ENCODE measurements around the gene DCAF7. TPM values are rescaled to one million over a fixed set of nuclear protein-coding genes. Genes with fewer than 3 reads are reported as not detected.

The DCAF7 gene
- total RNA-seq, 2 donors from 2014 or later = 29.2 to 29.5 TPM

DNA sequence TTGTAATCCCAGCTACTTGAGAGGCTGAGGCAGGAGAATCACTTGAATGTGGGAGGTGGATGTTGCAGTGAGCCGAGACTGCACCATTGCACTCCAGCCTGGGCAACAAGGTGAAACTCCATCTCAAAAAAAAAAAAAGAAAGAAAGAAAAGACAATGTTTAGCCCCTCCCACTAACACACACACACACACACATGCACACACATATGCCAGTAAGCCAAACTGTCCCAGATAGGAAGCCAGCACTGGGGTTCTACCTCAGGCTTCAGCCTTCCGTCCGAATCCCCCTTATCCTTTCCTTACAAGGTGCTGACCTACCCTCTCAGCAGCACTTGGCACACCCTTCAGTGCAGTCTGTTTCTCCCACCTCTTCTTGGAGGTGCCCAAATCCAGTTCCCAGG is 35.8 kb upstream of the DCAF7 start:
- ATAC-seq (ENCODE audit: insufficient number of reproducible peaks, low FRiP score, low read depth) = no peak
- Histone ChIP-seq H3K36me3 (no peaks in the 10 kb centered on the region), H3K27me3 (replicated peaks; ENCODE audit: insufficient read depth) (no peaks in the 10 kb centered on the region), H3K9me3 (no peaks in the 10 kb centered on the region), H3K27ac (no peak overlapping the region), H3K4me3 (no peak overlapping the region), H3K4me1 (ENCODE audit: control insufficient read depth in 1 of 2, low read depth in 2 of 2) (no peaks in the 10 kb centered on the region)
- no peak for DNase-seq (ENCODE audit: low spot score)
- TF ChIP-seq, protein P1, sequence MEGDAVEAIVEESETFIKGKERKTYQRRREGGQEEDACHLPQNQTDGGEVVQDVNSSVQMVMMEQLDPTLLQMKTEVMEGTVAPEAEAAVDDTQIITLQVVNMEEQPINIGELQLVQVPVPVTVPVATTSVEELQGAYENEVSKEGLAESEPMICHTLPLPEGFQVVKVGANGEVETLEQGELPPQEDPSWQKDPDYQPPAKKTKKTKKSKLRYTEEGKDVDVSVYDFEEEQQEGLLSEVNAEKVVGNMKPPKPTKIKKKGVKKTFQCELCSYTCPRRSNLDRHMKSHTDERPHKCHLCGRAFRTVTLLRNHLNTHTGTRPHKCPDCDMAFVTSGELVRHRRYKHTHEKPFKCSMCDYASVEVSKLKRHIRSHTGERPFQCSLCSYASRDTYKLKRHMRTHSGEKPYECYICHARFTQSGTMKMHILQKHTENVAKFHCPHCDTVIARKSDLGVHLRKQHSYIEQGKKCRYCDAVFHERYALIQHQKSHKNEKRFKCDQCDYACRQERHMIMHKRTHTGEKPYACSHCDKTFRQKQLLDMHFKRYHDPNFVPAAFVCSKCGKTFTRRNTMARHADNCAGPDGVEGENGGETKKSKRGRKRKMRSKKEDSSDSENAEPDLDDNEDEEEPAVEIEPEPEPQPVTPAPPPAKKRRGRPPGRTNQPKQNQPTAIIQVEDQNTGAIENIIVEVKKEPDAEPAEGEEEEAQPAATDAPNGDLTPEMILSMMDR (IDR thresholded peaks at IDR 0.05) = no peak

DNA sequence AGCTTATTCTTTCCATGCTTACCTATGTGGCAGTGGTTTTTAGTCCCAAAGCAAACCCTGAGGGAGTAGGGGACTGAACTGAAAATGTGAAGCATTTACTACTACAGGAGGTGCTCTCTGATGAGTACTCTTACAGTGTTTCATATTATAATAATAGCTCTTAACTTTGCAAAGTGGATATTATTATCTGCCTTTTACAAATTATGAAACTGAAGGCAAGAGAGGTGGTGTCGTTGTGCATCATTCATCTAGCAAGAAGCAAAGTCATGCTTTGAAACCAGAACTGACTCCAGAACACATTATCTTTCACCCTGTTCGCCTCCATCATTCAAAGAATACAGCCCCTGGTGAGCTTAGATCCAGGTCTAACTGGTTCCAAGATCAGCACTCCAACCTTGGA is 35.3 kb upstream of the DCAF7 start:
- H3K9me3 ChIP-seq = no peaks in the 10 kb centered on the region
- no peak for ATAC-seq (ENCODE audit: insufficient number of reproducible peaks, low FRiP score, low read depth)
- DNase-seq (ENCODE audit: low spot score) = no peak
- H3K27me3 ChIP-seq (replicated peaks; ENCODE audit: insufficient read depth) = no peaks in the 10 kb centered on the region
- H3K4me3 ChIP-seq = no peak overlapping the region
- TF ChIP-seq, protein P1 (IDR thresholded peaks at IDR 0.05) = no peak
- no peaks in the 10 kb centered on the region for H3K4me1 ChIP-seq (ENCODE audit: control insufficient read depth in 1 of 2, low read depth in 2 of 2)
- no peaks in the 10 kb centered on the region for H3K36me3 ChIP-seq
- no peak overlapping the region for H3K27ac ChIP-seq

DNA sequence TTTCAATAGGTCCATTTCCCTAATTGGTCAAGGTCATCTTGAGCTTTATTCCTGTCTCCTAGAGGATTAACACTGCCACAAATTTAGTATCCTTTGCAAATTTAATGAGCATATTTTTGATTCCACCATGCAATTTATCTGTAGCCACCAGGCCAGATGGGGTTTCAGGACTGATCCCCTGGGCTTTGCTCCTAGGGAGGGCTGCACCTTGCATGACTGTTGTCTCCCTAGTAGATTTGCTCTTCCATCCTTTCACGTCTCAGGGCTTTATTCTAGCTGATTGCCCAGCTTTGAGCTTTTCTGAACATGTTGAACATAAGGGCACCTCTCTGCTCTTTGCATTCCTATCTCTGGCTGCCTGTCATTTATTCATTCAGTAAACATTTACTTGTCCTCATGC is 34.9 kb upstream of the DCAF7 start:
- Histone ChIP-seq H3K36me3 (no peaks in the 10 kb centered on the region), H3K4me3 (no peak overlapping the region), H3K27ac (no peak overlapping the region), H3K4me1 (ENCODE audit: control insufficient read depth in 1 of 2, low read depth in 2 of 2) (no peaks in the 10 kb centered on the region), H3K9me3 (no peaks in the 10 kb centered on the region), H3K27me3 (replicated peaks; ENCODE audit: insufficient read depth) (no peaks in the 10 kb centered on the region)
- no peak for ATAC-seq (ENCODE audit: insufficient number of reproducible peaks, low FRiP score, low read depth)
- TF ChIP-seq, protein P1 (IDR thresholded peaks at IDR 0.05) = no peak
- no peak for DNase-seq (ENCODE audit: low spot score)

DNA sequence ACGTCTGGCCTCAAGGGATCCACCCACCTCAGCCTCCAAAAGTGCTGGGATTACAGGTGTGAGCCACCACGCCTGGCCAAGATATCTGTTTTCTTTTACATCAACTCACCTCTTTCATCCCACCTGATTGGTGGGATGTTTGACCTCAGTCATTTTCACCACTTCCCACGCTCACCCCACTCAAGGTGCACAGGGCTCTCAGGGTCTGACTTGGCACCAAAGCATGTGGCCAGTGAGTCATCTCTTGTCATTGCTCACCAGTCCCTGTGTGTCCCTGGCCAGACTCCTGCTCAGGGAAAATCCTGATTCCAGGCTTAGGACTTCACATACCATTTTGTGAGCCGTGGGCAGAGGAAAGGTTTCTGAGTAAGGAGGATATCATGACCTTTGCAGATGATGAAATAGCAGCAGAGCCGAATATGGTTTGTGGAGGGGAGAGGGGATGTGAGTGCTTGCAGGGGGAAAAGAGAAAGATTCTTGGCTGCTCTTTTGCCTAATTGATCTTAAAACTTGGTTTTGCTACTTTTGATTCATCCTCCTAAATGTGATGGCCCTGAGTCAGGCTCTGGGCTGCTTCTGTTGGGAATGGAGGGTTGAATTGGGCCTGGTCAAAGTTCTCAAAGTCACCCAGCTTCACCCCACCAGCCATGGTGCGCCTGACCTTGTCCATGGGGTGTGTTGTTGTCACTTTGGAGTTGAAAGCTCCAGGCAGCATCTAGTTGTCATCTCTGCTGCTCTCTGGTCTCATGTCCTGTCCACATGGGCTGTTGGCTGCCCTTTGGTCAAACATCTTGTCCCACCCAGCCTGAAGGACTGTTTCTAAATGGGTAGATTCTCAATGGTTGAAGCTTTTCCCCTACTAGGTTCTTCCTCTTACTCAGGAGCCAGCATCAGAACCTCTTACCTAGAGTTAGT is 33.1 kb upstream of the DCAF7 start:
- Histone ChIP-seq H3K9me3 (no peaks in the 10 kb centered on the region), H3K27ac (no peak overlapping the region), H3K27me3 (replicated peaks; ENCODE audit: insufficient read depth) (no peaks in the 10 kb centered on the region), H3K4me3 (no peak overlapping the region), H3K4me1 (ENCODE audit: control insufficient read depth in 1 of 2, low read depth in 2 of 2) (no peaks in the 10 kb centered on the region), H3K36me3 (no peaks in the 10 kb centered on the region)
- TF ChIP-seq, protein P1 (IDR thresholded peaks at IDR 0.05) = no peak
- DNase-seq (ENCODE audit: low spot score) (no peak), ATAC-seq (ENCODE audit: insufficient number of reproducible peaks, low FRiP score, low read depth) (no peak)

DNA sequence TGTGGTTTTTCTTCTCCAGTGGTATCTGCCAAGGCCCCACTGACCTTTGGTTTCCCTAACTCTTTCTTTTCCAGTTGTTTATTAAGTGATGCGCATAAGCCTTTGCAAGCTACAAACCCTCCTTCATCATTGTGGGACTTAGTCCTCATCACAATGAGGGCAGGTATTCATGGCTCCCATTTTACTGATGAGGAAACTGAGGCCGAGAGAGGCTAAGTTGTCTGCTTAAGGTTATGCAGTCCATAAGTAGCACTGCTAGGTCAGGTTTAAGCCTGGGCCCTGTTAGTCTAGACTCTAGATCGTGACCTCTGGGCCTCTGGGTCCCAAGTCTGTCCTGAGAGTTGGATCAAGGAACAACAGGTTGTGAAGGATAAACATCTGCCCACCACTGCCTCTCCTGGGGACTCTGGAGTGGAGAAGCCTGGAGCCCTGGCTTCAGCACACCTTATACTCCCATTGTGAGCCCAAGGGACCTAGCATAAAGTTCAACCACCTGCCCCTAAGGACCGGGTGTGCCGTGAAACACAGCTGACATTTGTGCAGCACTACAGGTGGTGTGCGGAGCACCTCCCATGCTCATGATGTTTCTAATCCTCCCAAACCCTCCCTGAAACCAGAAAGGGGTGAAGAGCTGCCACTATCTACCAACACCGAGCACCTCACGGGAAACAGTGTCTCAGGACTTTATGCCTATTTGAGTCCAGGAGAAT is 32.3 kb upstream of the DCAF7 start:
- ATAC-seq (ENCODE audit: insufficient number of reproducible peaks, low FRiP score, low read depth) (no peak), DNase-seq (ENCODE audit: low spot score) (no peak)
- H3K9me3 ChIP-seq = no peaks in the 10 kb centered on the region
- no peak overlapping the region for H3K27ac ChIP-seq
- H3K27me3 ChIP-seq (replicated peaks; ENCODE audit: insufficient read depth) = no peaks in the 10 kb centered on the region
- TF ChIP-seq, protein P1 (IDR thresholded peaks at IDR 0.05) = no peak
- H3K4me3 ChIP-seq = no peak overlapping the region
- no peaks in the 10 kb centered on the region for H3K4me1 ChIP-seq (ENCODE audit: control insufficient read depth in 1 of 2, low read depth in 2 of 2)
- H3K36me3 ChIP-seq = no peaks in the 10 kb centered on the region
